Vagina (tissue), 2 donors: ENCODE results near the gene SNED1.

Experiments
- CTCF ChIP-seq, 3 experiments: fragments of 450-650 bp in 2 of 3; fragments of 200-600 bp in 1 of 3; sonication (generic) in 1 of 3; IDR thresholded peaks; one replicate each; pipeline ENCODE4 v1.5.1; 2017 to 2019; ENCODE audit warnings: antibody characterized with exemption in 3 of 3, mild to moderate bottlenecking in 2 of 3, moderate library complexity in 2 of 3
- POLR2A ChIP-seq, 2 donors: fragments of 450-650 bp; IDR thresholded peaks; one replicate each; pipeline ENCODE4 v1.6.1; 2017; ENCODE audit warnings: antibody characterized with exemption in 2 of 2, mild to moderate bottlenecking in 2 of 2, moderate library complexity in 2 of 2
- POLR2AphosphoS5 ChIP-seq, 2 donors: sonication (generic); formaldehyde crosslinking; IDR thresholded peaks; one replicate each; pipeline ENCODE4 v1.9.0; 2017; ENCODE audit warnings: antibody characterized with exemption in 2 of 2, mild to moderate bottlenecking in 2 of 2, low read depth in 1 of 2; ENCODE audit not compliant: insufficient read depth in 1 of 2

GRCh38 chr2:241062389-241063092 is 64.1 kb downstream of the SNED1 start:
- no peak for TF ChIP-seq CTCF (IDR thresholded peaks at IDR 0.05)
- TF ChIP-seq POLR2AphosphoS5 (IDR thresholded peaks at IDR 0.05; ENCODE audit: insufficient read depth in 1 of 2, low read depth in 1 of 2): no peak
- TF ChIP-seq POLR2A (IDR thresholded peaks at IDR 0.05): no peak
